HG03280 (cell line): Measurements from ENCODE around the gene INS.
"Not testable (repeated sequence)": the region's sequence is repeated elsewhere in the genome, so short reads cannot be mapped to it uniquely, and the experiment has no call there.

ENCODE experiments used
- ATAC-seq: cut with Tn5 transposase; IDR thresholded peaks from one replicate; pipeline ENCODE4 v1.9.1; 2021; ENCODE audit warnings: mild to moderate bottlenecking, moderate library complexity; ENCODE audit not compliant: unreplicated experiment

The INS gene

DNA sequence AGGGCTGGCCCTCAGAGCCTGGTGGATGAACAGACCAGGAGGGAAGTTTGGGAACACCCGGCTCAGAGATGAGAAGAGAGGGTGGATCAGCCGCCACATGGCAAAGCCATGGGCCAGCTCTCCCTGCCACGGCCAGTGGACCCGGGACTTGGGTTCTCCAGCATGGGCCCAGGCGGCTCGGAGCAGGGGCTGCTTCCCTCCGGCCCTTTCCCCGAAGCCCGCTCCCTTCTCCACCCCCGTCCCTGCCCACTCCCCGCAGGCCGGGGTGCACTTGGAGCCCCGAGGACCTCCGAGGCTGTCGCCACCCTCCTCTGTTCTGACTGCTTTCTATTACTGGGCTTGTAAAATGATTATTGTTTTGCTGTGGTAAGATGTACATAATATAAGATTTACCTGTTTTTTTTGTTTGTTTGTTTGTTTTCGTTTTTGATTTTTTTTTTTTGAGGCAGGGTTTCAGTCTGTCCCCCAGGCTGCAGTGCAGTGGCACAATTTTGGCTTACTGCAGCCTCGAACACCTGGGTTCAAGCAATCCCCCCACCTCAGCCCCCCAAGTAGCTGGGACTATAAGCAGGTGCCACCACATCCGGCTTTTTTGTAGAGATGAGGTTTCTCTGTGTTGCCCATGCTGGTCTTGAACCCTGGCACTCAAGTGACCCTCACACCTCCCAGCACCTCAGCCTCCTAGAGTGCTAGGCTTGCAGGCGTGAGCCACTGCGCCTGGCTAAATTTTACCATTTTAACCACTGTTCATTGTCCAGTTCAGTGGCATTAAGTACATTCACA, 21.9 kb upstream of the INS start:
- no peak for ATAC-seq

DNA sequence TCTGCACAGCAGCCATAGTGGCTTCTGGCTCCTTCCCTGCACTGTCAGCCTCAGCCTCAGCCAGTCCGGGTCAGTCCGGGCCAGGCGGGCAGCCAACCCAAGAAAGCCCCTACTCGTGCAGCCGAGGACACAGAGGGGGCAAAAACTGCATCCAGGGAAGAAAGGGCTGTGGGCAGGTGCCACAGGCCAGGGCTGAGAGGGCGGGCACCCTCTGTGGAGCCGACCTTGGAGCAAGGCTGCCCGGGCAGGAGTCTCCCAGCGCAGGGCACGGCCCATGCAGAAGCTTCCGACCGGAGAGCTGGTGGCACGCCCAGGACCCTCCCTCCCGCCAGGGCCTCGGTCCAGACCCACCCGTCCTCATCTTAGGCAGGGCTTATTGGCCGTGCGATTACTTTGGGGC, 21.1 kb upstream of the INS start:
- ATAC-seq, result no peak

DNA sequence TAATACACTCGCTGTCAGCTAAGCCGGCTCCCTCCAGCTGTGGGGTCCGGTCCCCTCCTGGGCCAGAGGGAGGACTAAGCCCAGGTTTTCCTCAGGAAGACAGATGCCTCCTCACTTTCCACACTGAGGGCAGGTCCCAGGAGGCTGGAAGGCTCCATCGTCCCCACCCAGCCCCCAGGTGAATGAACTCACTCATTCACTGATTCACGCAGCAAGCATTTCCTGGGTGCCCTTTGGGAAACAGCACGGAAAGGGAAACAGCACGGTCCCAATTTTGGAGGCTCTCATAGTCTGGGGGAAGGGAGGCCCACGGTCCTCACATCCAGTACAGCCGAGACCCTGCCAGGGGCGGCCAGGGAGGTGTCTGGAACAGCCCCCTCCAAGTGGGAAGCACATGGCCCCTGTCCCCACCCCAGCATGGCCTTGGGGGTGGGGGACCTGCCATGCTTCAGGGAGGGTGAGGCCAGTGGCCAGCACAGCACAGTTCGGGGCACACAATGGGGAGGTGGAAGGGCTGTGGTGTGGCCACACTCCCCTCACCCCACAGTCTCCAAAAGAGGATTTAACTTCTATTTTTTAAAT, 19.9 kb upstream of the INS start:
- ATAC-seq, result no peak

GRCh38 chr11:2180347-2180746, 19.3 kb upstream of the INS start:
- no peak for ATAC-seq

DNA sequence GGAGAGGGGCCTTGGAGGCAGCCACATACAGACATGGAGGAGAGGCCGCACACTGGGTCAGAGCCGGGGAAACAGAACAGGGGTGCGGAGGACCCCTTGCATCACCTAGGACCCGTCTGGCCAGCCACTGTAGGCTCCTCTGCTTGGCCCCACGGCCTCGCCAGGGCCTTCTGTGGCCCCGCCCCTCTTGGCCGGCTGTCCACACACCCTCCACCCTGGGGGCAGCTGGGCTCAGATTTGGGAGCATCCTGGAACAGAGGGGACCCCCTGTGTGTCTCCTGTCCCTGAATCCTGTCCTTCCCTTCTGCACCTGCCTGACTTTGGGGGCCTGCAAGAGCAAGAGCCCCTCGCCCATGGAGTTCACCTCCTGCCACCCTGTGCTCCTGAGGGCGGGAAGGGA, 18.5 kb upstream of the INS start:
- no peak for ATAC-seq

- ATAC-seq, result no peak
Observed at GRCh38 chr11:2178906-2179494, 18.0 kb upstream of the INS start.

- not testable (repeated sequence) for ATAC-seq
Observed at GRCh38 chr11:2178055-2178773, 17.2 kb upstream of the INS start.

- no peak for ATAC-seq
Observed at GRCh38 chr11:2177076-2177475, 16.1 kb upstream of the INS start.

GRCh38 chr11:2176389-2176900, 15.4 kb upstream of the INS start:
- ATAC-seq, result no peak

GRCh38 chr11:2175659-2176058, 14.7 kb upstream of the INS start:
- ATAC-seq, result no peak

DNA sequence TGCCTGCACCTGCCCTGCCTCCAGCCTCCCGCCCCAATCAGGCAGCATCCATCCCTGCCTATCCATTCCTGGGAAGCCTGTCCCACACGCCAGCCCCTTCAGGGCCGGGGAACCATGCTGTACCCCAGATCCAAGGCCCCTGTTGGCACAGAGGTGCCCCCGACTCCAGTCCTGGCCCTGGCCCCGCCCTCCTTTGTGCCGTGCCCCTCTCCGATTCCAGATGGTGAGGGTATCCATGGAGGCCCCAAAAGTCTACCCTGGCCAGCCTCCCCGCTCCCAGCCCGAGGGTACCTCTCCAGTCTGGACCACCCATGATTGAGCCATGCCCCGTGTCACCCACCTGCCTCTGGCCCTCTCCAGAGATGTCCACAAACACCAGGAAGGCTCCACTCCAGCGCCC, 13.4 kb upstream of the INS start:
- no peak for ATAC-seq

DNA sequence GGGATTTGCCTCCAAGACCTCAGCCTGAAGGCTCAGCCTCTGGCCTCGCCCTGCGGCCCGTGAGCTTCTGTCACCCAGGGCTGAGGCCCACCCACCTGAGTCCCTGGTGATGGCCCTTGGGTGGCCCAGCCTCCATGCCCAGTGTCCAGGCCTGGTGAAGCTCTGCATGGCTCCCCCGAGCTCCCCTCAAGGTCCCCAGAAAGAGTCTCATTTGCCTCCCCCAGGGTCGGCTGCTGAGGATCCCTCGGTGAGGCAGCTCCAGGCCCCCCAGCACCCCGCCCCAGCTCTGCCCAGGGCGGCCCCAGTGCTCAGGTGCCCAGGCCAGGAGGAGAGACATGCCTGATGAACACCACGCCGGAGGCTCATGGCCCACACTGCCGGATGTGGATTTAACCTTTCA, 12.8 kb upstream of the INS start:
- ATAC-seq, result no peak

- ATAC-seq, result no peak
Observed at GRCh38 chr11:2173150-2173693, 12.2 kb upstream of the INS start.

DNA sequence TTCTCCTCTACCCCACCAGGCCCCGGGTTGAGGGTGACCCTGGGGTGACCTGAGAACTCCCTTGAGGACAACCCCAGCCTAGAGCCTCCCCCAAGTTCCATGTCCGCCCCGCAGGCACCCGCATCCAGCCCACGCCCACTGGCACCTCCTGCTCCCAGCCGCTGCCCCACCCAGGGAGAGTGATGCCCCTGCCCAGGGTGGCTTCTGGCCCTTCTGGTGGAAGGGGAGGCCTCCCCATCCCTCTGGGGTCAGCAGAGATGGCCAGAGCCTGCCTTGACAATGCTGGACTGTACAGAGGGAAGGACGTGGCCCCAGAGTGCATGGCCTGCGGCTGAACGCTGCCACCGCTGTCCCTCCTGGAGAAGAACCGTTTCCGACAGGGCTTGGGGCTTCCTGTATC, 11.7 kb upstream of the INS start:
- ATAC-seq, result no peak

- no peak for ATAC-seq
Observed at GRCh38 chr11:2171591-2172003, 10.6 kb upstream of the INS start, which contains the start of gene TH. TSS of gene TH (minus strand) at chr11:2171815. CDS start at chr11:2171786, 29 bp downstream.

DNA sequence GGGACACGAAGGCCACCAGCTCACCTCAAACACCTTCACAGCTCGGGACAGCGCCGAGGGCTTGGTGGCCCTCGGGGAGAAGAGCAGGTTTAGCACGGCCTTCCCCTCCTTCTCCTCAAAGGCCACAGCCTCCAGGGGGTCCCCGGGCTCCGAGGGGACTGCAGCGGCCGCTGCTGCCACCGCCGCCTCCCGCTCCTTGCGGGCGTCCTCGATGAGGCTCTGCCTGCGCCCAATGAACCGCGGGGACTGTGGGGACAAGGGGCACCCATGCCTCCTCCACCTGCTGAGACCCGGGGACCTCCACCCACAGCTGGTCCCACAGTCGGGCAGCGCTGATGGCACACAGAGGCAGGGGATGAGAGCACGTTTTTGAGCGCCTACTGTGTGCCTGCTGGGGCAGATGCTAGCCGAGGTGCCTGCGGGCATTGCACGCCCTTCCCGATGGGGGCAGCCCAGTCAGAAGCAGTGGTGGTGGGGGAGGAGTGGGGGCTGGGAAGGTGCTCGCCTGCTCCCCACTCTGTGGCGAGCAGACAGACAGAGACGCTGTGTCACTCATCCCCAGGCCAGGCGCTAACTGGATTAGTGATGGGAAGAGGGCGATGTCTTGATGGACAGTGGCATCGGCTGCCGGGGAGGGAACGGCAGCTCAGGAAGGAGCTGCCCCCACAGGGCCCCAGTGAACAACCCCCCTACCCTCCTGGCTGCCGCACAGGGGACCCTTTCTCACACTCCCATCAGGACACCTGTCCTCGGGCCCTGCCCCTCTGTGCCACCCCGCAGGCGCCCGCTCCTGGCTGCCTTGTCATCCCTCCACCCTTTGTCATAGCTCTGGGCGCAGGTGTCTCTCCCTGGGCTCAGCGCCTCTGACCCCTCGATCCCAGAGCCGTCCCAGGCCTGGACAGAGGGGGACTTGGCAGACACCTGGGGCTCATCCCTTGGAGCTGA, 8.9 kb upstream of the INS start:
- ATAC-seq, result no peak

GRCh38 chr11:2169005-2169378, 8.0 kb upstream of the INS start:
- no peak for ATAC-seq

DNA sequence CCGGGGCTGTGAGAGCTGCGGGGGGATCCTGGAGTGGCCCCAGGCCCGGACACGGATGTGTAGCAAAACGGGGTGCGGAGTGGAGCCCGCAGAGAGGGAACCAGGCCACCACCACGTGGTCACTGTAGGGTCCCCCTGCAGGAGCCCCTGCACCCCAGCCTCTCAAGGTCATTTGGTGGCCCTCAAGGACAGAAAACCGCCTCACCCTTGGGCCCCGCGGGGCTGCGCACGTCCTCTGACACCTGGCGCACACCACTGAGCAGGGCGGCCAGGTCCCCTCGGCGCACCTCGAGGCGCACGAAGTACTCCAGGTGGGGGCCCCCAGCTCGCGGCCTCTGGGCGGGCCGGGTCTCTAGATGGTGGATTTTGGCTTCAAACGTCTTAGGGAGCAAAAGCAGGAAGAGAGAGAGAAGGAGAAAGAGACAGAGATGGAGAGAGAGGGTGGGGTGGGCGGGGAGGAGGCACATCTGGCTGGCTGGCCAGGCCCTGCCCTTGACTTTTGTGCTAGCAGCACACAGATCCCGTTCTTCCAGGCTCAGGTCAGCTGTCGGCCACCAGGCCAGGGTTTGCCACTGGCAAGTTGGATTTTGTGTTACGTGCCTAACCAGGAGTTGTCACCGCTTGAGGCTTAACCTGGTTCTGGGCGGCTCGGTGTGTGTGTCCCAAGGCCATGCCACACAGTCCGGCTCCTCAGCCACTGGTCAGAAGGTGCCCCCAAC, 7.4 kb upstream of the INS start:
- ATAC-seq, result no peak
